Measurements from ENCODE around the gene GDF10. TPM values are rescaled to one million over a fixed set of nuclear protein-coding genes. Genes with fewer than 3 reads are reported as not detected.

GDF10 gene
- total RNA-seq, 2 experiments from 2014 or later: 0.89 to 1.0 TPM

DNA sequence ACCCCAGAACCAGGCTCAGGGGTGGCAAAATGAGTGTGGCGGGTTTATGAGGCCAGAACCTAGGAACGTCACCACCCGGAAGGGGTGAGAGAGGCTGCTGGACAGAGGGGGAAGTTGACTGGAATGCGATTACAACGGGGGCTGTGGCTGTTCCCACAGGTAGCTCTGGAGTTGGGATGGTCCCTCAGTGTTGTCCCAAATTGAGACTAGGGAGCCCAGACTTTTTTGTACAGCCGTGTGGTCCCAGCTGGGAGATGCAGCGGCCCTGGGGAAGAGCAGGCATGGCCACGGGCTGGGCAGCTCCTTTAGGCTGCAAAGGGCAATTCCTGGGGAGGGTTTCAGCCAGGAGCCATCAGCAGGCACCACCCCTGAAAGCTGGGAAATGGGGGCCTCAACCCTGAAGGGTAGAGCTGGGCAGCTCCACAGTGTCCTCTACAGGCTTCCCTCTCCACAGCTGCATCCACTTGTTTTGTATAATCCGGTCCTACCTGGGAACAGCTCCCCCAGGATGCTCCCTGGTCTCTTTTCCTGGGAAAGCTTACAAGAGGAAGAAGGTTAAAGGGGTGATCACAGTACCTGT is 11.0 kb upstream of the GDF10 start:
- ChIA-PET POLR2A (no interaction called here), CTCF (no interaction called here)

DNA sequence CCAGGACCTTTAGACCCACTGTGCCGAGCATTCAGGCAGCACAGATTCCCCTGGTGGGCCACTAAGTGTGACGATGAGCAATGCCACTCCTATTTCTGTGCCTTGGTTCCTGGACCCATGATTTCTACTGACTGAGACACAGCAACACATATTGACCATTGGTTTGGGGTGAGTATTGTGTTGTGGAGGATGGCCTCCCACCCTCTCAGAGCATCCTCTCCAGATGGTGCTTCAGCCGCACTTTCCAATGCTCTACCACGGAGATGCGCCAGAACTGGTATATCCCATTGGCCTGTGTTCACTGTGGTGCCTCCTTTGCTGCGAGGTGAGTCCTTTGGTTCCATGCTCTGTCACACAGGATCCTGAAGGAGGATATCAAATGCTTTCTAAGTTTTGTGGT is 10.1 kb upstream of the GDF10 start:
- ChIA-PET CTCF (no interaction called here), POLR2A (no interaction called here)

DNA sequence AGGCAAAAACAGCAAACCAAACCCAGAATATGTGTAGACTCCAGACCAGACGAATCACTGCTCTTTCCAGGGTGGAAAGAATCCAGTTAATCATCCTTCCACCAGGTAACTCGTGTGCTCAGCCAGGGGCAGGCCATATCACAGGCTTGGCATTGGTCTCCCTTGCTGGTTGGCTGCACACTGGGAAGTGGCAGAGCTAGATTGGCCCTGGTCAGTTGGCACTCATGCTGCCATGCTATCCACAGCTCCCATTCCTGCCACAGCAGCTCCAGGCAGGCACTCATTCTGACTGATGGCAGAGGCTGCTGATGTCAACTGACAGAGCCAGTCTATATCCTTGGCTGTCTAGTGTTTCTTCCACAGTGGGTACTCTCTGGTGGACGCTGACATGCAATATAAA is 9.7 kb upstream of the GDF10 start:
- ChIA-PET CTCF (no interaction called here), POLR2A (no interaction called here)

DNA sequence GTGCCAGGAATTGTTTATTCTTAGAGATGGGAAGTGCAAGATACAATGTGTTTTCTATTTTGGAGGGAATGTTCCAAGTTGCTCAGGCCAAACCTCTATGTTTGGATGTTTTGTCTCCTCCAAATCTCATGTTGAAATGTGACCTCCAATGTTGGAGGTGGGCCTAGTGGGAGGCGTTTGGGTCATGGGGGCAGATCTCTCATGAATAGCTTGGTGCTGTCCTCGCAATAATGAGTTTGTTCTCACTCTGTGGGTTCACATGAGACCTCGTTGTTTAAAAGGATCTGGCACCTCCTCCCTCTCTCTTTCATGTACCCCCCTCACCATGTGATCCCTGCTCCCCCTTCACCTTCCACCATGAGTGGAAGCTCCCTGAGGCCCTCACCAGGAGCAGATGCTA is 8.3 kb upstream of the GDF10 start:
- ChIA-PET CTCF (no interaction called here), POLR2A (no interaction called here)

DNA sequence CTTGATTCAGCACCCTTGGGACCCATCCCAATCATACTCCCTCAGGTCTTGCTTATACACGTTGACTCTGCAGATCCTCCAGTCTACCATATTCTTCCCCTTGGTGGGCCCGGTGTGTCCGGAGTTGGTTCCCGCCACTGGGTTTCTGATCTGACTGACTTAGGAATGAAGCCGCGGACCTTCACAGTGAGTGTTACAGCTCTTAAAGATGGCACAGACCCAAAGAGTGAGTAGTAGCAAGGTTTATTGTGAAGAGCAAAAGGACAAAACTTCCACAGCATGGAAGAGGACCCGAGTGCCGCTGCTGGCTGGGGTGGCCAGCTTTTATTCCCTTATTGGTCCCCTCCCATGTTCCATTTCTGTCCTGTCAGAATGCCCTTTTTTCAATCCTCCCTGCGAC is 5.9 kb upstream of the GDF10 start:
- POLR2A ChIA-PET: no interaction called here
- CTCF ChIA-PET: no interaction called here

DNA sequence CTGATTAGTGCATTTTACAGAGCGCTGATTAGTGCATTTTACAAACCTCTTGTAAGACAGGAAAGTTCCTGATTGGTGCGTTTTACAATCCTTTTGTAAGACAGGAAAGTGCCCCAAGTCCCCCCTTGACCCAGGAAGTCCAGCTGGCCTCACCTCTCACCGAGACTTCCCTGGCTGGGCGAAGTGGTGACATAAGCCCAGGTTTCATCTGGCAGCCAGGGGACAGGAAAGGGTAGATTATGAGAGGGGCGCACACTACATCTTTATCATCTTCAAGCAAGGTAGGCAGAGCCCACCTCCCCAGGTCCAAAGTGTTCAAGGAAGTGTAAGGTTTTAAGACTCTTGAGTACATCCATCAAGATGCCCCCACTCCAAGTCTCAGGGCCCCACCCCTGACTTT is 5.5 kb upstream of the GDF10 start:
- CTCF ChIA-PET: no interaction called here
- POLR2A ChIA-PET: no interaction called here

GRCh38 chr10:47295411-47295810 is 4.6 kb upstream of the GDF10 start:
- POLR2A ChIA-PET: no interaction called here

GRCh38 chr10:47296156-47296894 is 3.7 kb upstream of the GDF10 start:
- CTCF ChIA-PET: no interaction called here
- POLR2A ChIA-PET: no interaction called here

More at GRCh38 chr10:47295411-47295810, 4.6 kb upstream of the GDF10 start:
- CTCF ChIA-PET: no interaction called here

DNA sequence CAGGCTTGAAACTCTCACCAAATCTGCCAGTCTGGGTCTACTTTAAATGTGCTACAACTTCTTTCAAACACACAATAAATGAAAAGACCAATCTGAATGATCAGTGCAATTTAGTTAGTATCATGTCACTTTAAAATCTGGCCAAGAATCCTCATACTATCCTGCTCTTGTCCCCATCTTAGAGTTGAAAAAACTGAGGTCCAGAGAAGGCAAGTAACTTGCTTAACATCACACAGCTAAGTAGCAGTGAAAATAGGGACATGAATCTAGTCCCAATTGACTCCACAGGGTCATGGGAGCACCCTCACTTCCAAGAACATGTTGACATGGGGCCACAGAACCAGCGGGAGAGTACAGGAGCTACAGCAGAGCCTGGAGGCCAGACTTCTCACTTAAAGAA is 3.1 kb upstream of the GDF10 start:
- POLR2A ChIA-PET: no interaction called here
- CTCF ChIA-PET: interaction anchor here (1.1 to 1.2 kb wide), 2 partner anchors 110 to 256 kb away, joined by 3 to 4 read pairs; no protein-coding TSS in a partner anchor

DNA sequence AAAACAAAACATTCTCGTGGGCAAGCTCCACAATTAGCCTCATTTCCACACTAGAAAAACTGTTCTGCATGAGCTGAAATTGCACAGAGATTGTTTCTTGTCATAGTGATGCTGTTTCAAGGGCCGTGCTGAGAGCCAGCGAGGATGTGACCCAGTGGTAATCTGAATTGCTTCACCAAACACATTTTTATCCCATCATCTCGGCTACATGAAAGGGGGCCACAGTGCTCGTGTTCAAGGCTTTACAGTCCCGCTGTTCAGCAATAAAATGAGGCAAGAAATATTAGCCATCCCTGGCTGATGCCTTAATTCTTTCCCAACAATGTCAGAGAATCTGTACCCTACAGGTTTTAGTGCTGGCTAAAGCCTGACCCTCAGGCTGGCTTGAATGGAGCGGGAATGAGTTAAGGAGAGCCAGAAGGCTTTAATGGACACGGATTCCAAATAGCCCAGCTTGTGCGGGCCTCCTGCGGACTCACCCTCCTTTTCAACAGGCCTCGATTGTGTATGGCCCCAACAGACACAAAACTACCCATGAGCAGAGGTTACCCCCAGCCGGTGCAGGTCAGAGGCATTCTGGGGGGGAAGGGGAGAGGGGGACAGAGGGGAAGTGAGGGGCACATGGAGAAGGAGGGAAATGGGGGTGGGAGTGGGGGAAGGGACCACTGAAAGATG is 2.0 kb upstream of the GDF10 start:
- ChIA-PET POLR2A (no interaction called here), CTCF (interaction anchor here (1.1 to 1.2 kb wide), 2 partner anchors 111 to 257 kb away, joined by 3 to 4 read pairs; no protein-coding TSS in a partner anchor)

GRCh38 chr10:47298715-47299114 is 1.3 kb upstream of the GDF10 start:
- POLR2A ChIA-PET: no interaction called here
- CTCF ChIA-PET: interaction anchor here (1.5 kb wide), 1 partner anchor 274 kb away, joined by 6 read pairs; no protein-coding TSS in a partner anchor

- CTCF ChIA-PET: interaction anchor here (0.8 to 1.5 kb wide), 3 partner anchors 11 to 276 kb away, joined by 3 to 6 read pairs (median 4); no protein-coding TSS in a partner anchor
- POLR2A ChIA-PET: no interaction called here
Measured at GRCh38 chr10:47300429-47300931, 483 bp downstream of the GDF10 start.

DNA sequence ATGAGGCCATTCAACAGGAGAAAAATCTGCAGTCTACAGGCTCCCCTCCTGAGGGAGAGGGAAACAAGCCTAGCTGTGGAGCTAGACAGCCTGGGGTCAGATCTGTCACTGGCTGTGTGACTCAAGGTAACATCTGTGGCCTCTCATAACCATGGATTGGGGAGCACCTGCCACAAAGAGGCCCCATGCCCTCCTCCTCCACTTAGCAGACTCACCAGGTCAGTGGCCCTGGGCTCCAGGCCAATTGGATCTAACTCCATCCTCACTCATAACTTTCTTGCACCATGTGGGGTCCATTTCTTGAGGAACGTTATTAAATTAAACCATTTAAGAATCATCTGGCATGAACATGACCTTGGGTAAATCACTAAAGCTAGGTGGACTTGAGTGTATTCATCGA is 1.8 kb downstream of the GDF10 start:
- ChIA-PET POLR2A (no interaction called here), CTCF (no interaction called here)

DNA sequence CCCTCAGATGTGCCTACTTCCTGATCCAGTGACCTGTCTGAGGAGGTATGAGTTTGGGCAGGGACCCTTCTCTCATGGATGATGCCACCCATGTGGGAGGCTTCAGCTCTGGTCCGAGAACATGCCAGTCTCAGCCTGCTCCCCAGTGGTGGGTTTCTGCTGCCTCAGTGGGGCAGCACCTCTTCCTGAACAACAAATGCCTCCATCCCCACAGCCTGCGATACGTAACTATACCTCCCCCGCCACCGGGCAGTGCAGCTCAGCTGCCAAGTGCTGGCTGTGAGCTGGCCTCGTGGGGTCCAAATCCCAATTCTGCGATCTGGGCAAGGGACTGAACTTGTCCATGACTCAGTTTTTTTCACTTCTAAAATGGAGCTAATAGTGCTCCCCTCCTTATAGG is 3.1 kb downstream of the GDF10 start:
- ChIA-PET POLR2A (no interaction called here), CTCF (interaction anchor here (1.1 kb wide), 1 partner anchor 9 kb away, joined by 6 read pairs; no protein-coding TSS in a partner anchor)

- ChIA-PET POLR2A (no interaction called here), CTCF (interaction anchor here (1.1 kb wide), 1 partner anchor 8 kb away, joined by 6 read pairs; no protein-coding TSS in a partner anchor)
Measured at GRCh38 chr10:47303866-47304265, 3.9 kb downstream of the GDF10 start.

DNA sequence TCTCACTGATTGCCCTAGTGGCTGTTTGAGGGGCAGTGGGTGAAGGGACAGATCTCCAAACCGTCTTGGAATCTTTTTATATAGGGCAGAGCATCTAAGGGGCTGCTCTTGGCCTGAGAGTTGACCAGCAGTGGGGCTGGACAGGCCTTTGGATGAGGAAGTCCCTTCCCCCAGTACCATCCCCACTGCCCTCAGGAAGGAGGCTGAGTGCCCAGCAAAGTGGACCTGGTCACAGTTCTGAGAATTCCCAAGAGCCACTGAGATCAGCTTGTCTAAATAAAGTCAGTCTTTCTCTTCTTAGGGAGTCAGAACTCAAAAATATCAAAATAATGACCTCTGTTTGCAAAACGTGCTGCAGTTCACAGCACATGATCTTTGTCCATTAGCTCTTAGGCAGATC is 5.6 kb downstream of the GDF10 start:
- ChIA-PET CTCF (interaction anchor here (2.0 kb wide), 1 partner anchor 258 kb away, joined by 6 read pairs; no protein-coding TSS in a partner anchor), POLR2A (no interaction called here)

DNA sequence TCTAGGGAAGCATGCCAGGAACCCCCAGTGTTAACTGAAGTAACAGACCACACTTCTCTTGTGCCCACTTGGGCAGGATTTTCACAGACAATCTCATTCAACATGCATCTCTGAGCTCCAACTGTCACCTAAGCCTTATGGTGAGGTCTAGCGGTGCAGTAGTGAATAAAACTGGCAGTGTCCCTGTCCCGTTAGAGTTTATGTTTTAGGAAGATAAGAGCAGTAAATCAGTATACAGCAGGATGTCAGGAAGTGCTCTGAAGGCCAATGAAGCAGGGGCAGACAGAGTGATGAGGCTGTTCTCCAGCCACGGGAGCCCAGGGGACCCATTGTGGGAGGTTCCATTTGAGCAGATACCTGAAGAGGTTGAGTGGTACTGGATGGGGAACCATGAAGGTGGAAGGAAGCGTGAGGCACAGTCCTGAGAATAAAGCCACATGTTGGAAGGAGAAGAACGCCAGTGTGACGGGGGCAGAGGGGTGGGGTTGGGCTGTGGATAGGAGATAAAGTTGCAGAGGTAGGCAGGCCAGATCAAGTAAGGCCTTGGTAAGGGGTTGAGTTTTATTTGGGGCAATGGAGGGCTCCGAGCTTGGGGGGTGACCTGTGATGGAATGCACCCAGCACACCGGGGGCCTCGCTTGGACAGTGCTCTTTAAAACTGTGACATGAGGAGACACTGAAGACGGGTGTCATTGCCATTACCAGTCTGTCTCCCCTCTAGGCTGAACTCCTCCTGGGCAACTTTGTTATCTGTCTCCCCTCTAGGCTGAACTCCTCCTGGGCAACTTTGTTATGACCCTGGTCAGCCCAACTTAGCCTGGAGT is 6.6 kb downstream of the GDF10 start:
- CTCF ChIA-PET: interaction anchor here (1.0 to 2.0 kb wide), 3 partner anchors 259 to 282 kb away, joined by 3 to 6 read pairs (median 5); no protein-coding TSS in a partner anchor
- POLR2A ChIA-PET: no interaction called here

DNA sequence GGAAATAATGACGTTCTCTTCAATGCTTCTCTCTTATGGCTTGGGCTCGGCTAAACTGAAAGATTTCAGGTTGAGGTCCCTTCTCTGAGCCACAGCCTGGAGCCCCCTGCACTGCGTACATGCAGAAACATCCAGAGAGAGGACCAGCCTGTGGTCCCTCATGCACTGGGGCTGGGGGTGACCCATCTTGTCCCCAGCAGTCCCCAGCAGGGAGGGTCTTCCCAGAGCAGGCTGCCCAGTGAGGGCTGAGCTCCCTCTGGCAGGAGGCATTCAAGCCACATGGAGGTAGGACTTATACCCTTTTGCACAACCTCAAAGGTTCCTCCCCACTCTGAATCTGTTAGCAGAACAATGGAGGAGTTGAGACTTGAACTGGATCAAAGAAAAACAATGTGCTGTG is 7.4 kb downstream of the GDF10 start:
- POLR2A ChIA-PET: no interaction called here
- CTCF ChIA-PET: interaction anchor here (1.0 kb wide), 2 partner anchors 260 to 282 kb away, joined by 3 to 5 read pairs; no protein-coding TSS in a partner anchor

GRCh38 chr10:47308775-47309174 is 8.8 kb downstream of the GDF10 start:
- POLR2A ChIA-PET: no interaction called here

More at GRCh38 chr10:47308775-47309174, 8.8 kb downstream of the GDF10 start:
- CTCF ChIA-PET: interaction anchor here (7.8 kb wide), 1 partner anchor 262 kb away, joined by 118 read pairs; no protein-coding TSS in a partner anchor

Data from activated CD8-positive, alpha-beta memory T cell treated with anti-CD3 and anti-CD28 coated beads for 36 hours (primary cell).